Activated CD8-positive, alpha-beta T cell treated with anti-CD3 and anti-CD28 coated beads, Interleukin-2, amount 10 ng/mL, durations not matched to agents 7 days and 5 days (primary cell): Measurements from ENCODE around the gene MEPCE. TPM values are rescaled to one million over a fixed set of nuclear protein-coding genes. Genes with fewer than 3 reads are reported as not detected.

Experiments
- ATAC-seq: fragments of 150-1000 bp; cut with Tn5 transposase; one replicate; pipeline ENCODE4 v1.10.0; 2021; ENCODE audit warnings: moderate library complexity
- CTCF ChIA-PET: fragments of 350-600 bp; sonication (Branson Sonifier 250); formaldehyde crosslinking; loops from one replicate; lab custom pipeline; 2021; ENCODE audit warnings: antibody characterized with exemption; lab: Charles Lee
- POLR2A ChIA-PET: fragments of 350-600 bp; sonication (Branson Sonifier 250); formaldehyde crosslinking; loops from one replicate; lab custom pipeline; 2021; ENCODE audit warnings: antibody characterized with exemption; lab: Charles Lee
- DNase-seq: peaks from one replicate; pipeline ENCODE4 v3.0.0-alpha.2; 2020
- H3K27ac Mint-ChIP-seq: one replicate; pipeline ENCODE4 v1.8.0; 2021; ENCODE audit warnings: mild to moderate bottlenecking, mixed read lengths
- H3K27me3 Mint-ChIP-seq: one replicate; pipeline ENCODE4 v1.8.0; 2021; ENCODE audit warnings: low read depth, mixed read lengths
- H3K36me3 Mint-ChIP-seq: one replicate; pipeline ENCODE4 v1.8.0; 2021; ENCODE audit warnings: low read depth, mixed read lengths
- H3K4me1 Mint-ChIP-seq: one replicate; pipeline ENCODE4 v1.8.0; 2021; ENCODE audit warnings: low read depth, mixed read lengths
- H3K4me3 Mint-ChIP-seq: one replicate; pipeline ENCODE4 v1.8.0; 2021; ENCODE audit warnings: mild to moderate bottlenecking, mixed read lengths
- H3K9me3 Mint-ChIP-seq: one replicate; pipeline ENCODE4 v1.8.0; 2022; ENCODE audit warnings: mixed read lengths; ENCODE audit not compliant: insufficient read depth
- total RNA-seq, 2 experiments: library from RNA; stranded (reverse); gene quantifications; one replicate each; pipeline ENCODE4 v1.2.3, GENCODE V29; 2021

The MEPCE gene
- total RNA-seq, 2 experiments from 2014 or later = 40.4 to 45.4 TPM

- CTCF ChIA-PET = interaction anchor here (1.7 kb wide), 1 partner anchor 15 kb away, joined by 8 read pairs; no protein-coding TSS in a partner anchor
Measured at GRCh38 chr7:100393233-100393905, 36.3 kb upstream of the MEPCE start.

GRCh38 chr7:100394077-100394476 lies 35.6 kb upstream of the MEPCE start:
- H3K4me3 Mint-ChIP-seq = no peak overlapping the region
- DNase-seq (no peak), ATAC-seq (no peak)
- peaks cover 23% of the 10 kb centered on the region for H3K4me1 Mint-ChIP-seq
- H3K9me3 Mint-ChIP-seq = no peaks in the 10 kb centered on the region
- H3K27ac Mint-ChIP-seq = no peak overlapping the region
- no peaks in the 10 kb centered on the region for H3K36me3 Mint-ChIP-seq
- POLR2A ChIA-PET = interaction anchor here (0.5 kb wide), 1 partner anchor 36 kb away, joined by 3 read pairs; no protein-coding TSS in a partner anchor
- peaks cover 26% of the 10 kb centered on the region for H3K27me3 Mint-ChIP-seq
- CTCF ChIA-PET = interaction anchor here (1.7 kb wide), 1 partner anchor 14 kb away, joined by 8 read pairs; no protein-coding TSS in a partner anchor

More at GRCh38 chr7:100393233-100393905, 36.3 kb upstream of the MEPCE start:
- no peaks in the 10 kb centered on the region for H3K36me3 Mint-ChIP-seq
- POLR2A ChIA-PET = interaction anchor here (0.5 kb wide), 1 partner anchor 37 kb away, joined by 3 read pairs; no protein-coding TSS in a partner anchor
- no peak for ATAC-seq
- no peaks in the 10 kb centered on the region for H3K9me3 Mint-ChIP-seq
- no peak overlapping the region for H3K4me3 Mint-ChIP-seq
- DNase-seq = no peak
- H3K27me3 Mint-ChIP-seq = peaks cover 26% of the 10 kb centered on the region
- H3K4me1 Mint-ChIP-seq = peaks cover 20% of the 10 kb centered on the region
- no peak overlapping the region for H3K27ac Mint-ChIP-seq

GRCh38 chr7:100396421-100396982 lies 33.1 kb upstream of the MEPCE start:
- DNase-seq = peak; percentile 77
- Mint-ChIP-seq H3K27ac (peak overlapping the region; percentile 79), H3K4me1 (peaks cover 23% of the 10 kb centered on the region), H3K4me3 (peak overlapping the region; percentile 58), H3K36me3 (no peaks in the 10 kb centered on the region), H3K9me3 (no peaks in the 10 kb centered on the region), H3K27me3 (peaks cover 18% of the 10 kb centered on the region)
- POLR2A ChIA-PET = no interaction called here
- CTCF ChIA-PET = interaction anchor here (0.6 to 2.5 kb wide), 4 partner anchors 11 to 268 kb away, joined by 3 to 14 read pairs (median 3); no protein-coding TSS in a partner anchor
- peak; percentile 92 for ATAC-seq

GRCh38 chr7:100397315-100398081 lies 32.1 kb upstream of the MEPCE start:
- CTCF ChIA-PET = interaction anchor here (0.9 to 2.5 kb wide), 3 partner anchors 10 to 14 kb away, joined by 3 to 14 read pairs (median 5); no protein-coding TSS in a partner anchor
- POLR2A ChIA-PET = no interaction called here

GRCh38 chr7:100398239-100398638 lies 31.4 kb upstream of the MEPCE start:
- no peak overlapping the region for H3K4me3 Mint-ChIP-seq
- peaks cover 23% of the 10 kb centered on the region for H3K4me1 Mint-ChIP-seq
- peaks cover 12% of the 10 kb centered on the region for H3K27me3 Mint-ChIP-seq
- ATAC-seq = no peak
- H3K36me3 Mint-ChIP-seq = no peaks in the 10 kb centered on the region
- ChIA-PET CTCF (interaction anchor here (0.6 to 1.3 kb wide), 2 partner anchors 9 to 176 kb away, joined by 3 to 5 read pairs; no protein-coding TSS in a partner anchor), POLR2A (interaction anchor here (0.5 kb wide), 1 partner anchor 843 kb away, joined by 3 read pairs; no protein-coding TSS in a partner anchor)
- no peak for DNase-seq
- no peaks in the 10 kb centered on the region for H3K9me3 Mint-ChIP-seq
- no peak overlapping the region for H3K27ac Mint-ChIP-seq

More at GRCh38 chr7:100397315-100398081, 32.1 kb upstream of the MEPCE start:
- Mint-ChIP-seq H3K36me3 (no peaks in the 10 kb centered on the region), H3K4me3 (peak overlapping the region; percentile 58), H3K27ac (peak overlapping the region; percentile 79), H3K27me3 (peaks cover 14% of the 10 kb centered on the region), H3K4me1 (peaks cover 23% of the 10 kb centered on the region), H3K9me3 (no peaks in the 10 kb centered on the region)
- DNase-seq = no peak
- ATAC-seq = no peak

GRCh38 chr7:100400041-100400440 lies 29.6 kb upstream of the MEPCE start:
- no peak overlapping the region for H3K27ac Mint-ChIP-seq
- CTCF ChIA-PET = no interaction called here
- no peak for ATAC-seq

GRCh38 chr7:100400656-100401055 lies 29.0 kb upstream of the MEPCE start:
- peaks cover 12% of the 10 kb centered on the region for H3K27me3 Mint-ChIP-seq
- ATAC-seq = no peak
- no peak overlapping the region for H3K4me3 Mint-ChIP-seq
- H3K4me1 Mint-ChIP-seq = peaks cover 21% of the 10 kb centered on the region
- H3K36me3 Mint-ChIP-seq = no peaks in the 10 kb centered on the region
- ChIA-PET CTCF (interaction anchor here (1.1 to 1.3 kb wide), 2 partner anchors 54 to 1399 kb away, joined by 3 read pairs; no protein-coding TSS in a partner anchor), POLR2A (no interaction called here)
- H3K27ac Mint-ChIP-seq = no peak overlapping the region
- no peaks in the 10 kb centered on the region for H3K9me3 Mint-ChIP-seq
- peak; percentile 38 for DNase-seq

More at GRCh38 chr7:100400041-100400440, 29.6 kb upstream of the MEPCE start:
- Mint-ChIP-seq H3K27me3 (peaks cover 13% of the 10 kb centered on the region), H3K4me3 (no peak overlapping the region), H3K4me1 (peaks cover 23% of the 10 kb centered on the region), H3K36me3 (no peaks in the 10 kb centered on the region), H3K9me3 (no peaks in the 10 kb centered on the region)
- DNase-seq = no peak
- POLR2A ChIA-PET = no interaction called here

GRCh38 chr7:100401811-100402210 lies 27.8 kb upstream of the MEPCE start:
- peaks cover 14% of the 10 kb centered on the region for H3K27me3 Mint-ChIP-seq
- H3K4me1 Mint-ChIP-seq = peaks cover 16% of the 10 kb centered on the region
- ChIA-PET POLR2A (interaction anchor here (0.7 kb wide), 1 partner anchor 35 kb away, joined by 3 read pairs; no protein-coding TSS in a partner anchor), CTCF (interaction anchor here (0.7 to 1.3 kb wide), 2 partner anchors 55 to 151 kb away, joined by 3 read pairs; no protein-coding TSS in a partner anchor)
- DNase-seq = no peak
- no peaks in the 10 kb centered on the region for H3K36me3 Mint-ChIP-seq
- no peaks in the 10 kb centered on the region for H3K9me3 Mint-ChIP-seq
- H3K27ac Mint-ChIP-seq = no peak overlapping the region
- H3K4me3 Mint-ChIP-seq = no peak overlapping the region
- no peak for ATAC-seq

GRCh38 chr7:100402241-100402640 lies 27.4 kb upstream of the MEPCE start:
- H3K27ac Mint-ChIP-seq = no peak overlapping the region
- DNase-seq (no peak), ATAC-seq (no peak)
- H3K36me3 Mint-ChIP-seq = no peaks in the 10 kb centered on the region
- CTCF ChIA-PET = interaction anchor here (0.7 to 1.8 kb wide), 3 partner anchors 13 to 272 kb away, joined by 3 to 8 read pairs (median 4); no protein-coding TSS in a partner anchor
- H3K4me3 Mint-ChIP-seq = no peak overlapping the region
- H3K27me3 Mint-ChIP-seq = peaks cover 14% of the 10 kb centered on the region
- POLR2A ChIA-PET = interaction anchor here (0.7 kb wide), 2 partner anchors 14 to 35 kb away, joined by 3 read pairs; no protein-coding TSS in a partner anchor
- H3K4me1 Mint-ChIP-seq = peaks cover 11% of the 10 kb centered on the region
- no peaks in the 10 kb centered on the region for H3K9me3 Mint-ChIP-seq

GRCh38 chr7:100406767-100407166 lies 22.9 kb upstream of the MEPCE start:
- H3K4me3 Mint-ChIP-seq = no peak overlapping the region
- ATAC-seq = no peak
- H3K4me1 Mint-ChIP-seq = peaks cover 3% of the 10 kb centered on the region
- POLR2A ChIA-PET = interaction anchor here (0.9 to 1.3 kb wide), 3 partner anchors 22 to 221 kb away, joined by 3 to 5 read pairs (median 3); partner anchors contain the start of gene ZCWPW1
- H3K36me3 Mint-ChIP-seq = no peaks in the 10 kb centered on the region
- H3K27me3 Mint-ChIP-seq = peaks cover 11% of the 10 kb centered on the region
- H3K27ac Mint-ChIP-seq = no peak overlapping the region
- CTCF ChIA-PET = interaction anchor here (1.2 to 4.0 kb wide), 22 partner anchors 8 to 317 kb away, joined by 3 to 34 read pairs (median 7); partner anchors contain the start of genes MEPCE, MOSPD3, PILRA and ZCWPW1
- no peaks in the 10 kb centered on the region for H3K9me3 Mint-ChIP-seq
- DNase-seq = no peak
